CD4-positive, alpha-beta T cell (primary cell): Measurements from ENCODE around the gene EHF. TPM values are rescaled to one million over a fixed set of nuclear protein-coding genes. Genes with fewer than 3 reads are reported as not detected.

ENCODE experiments used
- ATAC-seq: fragments of 200-7000 bp; cut with Tn5 transposase; one replicate; pipeline ENCODE4 v1.10.0; 2022; ENCODE audit warnings: mild to moderate bottlenecking; ENCODE audit not compliant: poor library complexity
- CTCF ChIA-PET: fragments of 350-600 bp; sonication (Branson Sonifier 250); formaldehyde crosslinking; loops from one replicate; lab custom pipeline; 2021; ENCODE audit warnings: antibody characterized with exemption, inconsistent platforms; lab: Charles Lee
- POLR2A ChIA-PET: fragments of 350-600 bp; sonication (Branson Sonifier 250); formaldehyde crosslinking; loops from one replicate; lab custom pipeline; 2021; ENCODE audit warnings: antibody characterized with exemption, inconsistent platforms; lab: Charles Lee
- DNase-seq, 14 experiments: peaks; one replicate each; pipeline ENCODE4 v3.0.0-alpha.2; 2013 to 2020; ENCODE audit warnings: mixed read lengths in 2 of 14
- H3K27ac ChIP-seq, 2 donors: one replicate each; pipeline versions ENCODE4 v1.5.1 to v1.7.0; 2013; ENCODE audit warnings: low read length in 2 of 2, low read depth in 1 of 2, mild to moderate bottlenecking in 1 of 2
- H3K27me3 ChIP-seq, 2 experiments: 1 replicate in 1 of 2; 2 replicates in 1 of 2; pipeline versions ENCODE4 v1.6.1 to v1.7.0; 2013; ENCODE audit warnings: low read length in 2 of 2, control low read depth in 1 of 2, mild to moderate bottlenecking in 1 of 2, moderate library complexity in 1 of 2; ENCODE audit not compliant: insufficient read depth in 2 of 2, control insufficient read depth in 1 of 2
- H3K36me3 ChIP-seq: one replicate; pipeline ENCODE4 v1.6.1; 2013; ENCODE audit warnings: low read length, control low read depth; ENCODE audit not compliant: insufficient read depth
- H3K4me1 ChIP-seq: one replicate; pipeline ENCODE4 v1.6.1; 2013; ENCODE audit warnings: low read length, control low read depth; ENCODE audit not compliant: insufficient read depth
- H3K4me3 ChIP-seq: one replicate; pipeline ENCODE4 v1.5.1; 2013; ENCODE audit warnings: mild to moderate bottlenecking, low read length, moderate library complexity
- H3K9me3 ChIP-seq, 2 experiments: 1 replicate in 1 of 2; 2 replicates in 1 of 2; pipeline versions ENCODE4 v1.6.1 to v1.7.0; 2013; ENCODE audit warnings: low read length in 2 of 2, mild to moderate bottlenecking in 2 of 2, control low read depth in 1 of 2, moderate library complexity in 1 of 2; ENCODE audit not compliant: control insufficient read depth in 1 of 2, insufficient read depth in 1 of 2
- H3K27ac Mint-ChIP-seq: one replicate; pipeline ENCODE4 v1.8.0; 2020; ENCODE audit warnings: mixed read lengths
- H3K27me3 Mint-ChIP-seq: one replicate; pipeline ENCODE4 v1.8.0; 2021; ENCODE audit warnings: mixed read lengths
- H3K36me3 Mint-ChIP-seq: one replicate; pipeline ENCODE4 v1.8.0; 2021; ENCODE audit warnings: low read depth, mixed read lengths
- H3K4me1 Mint-ChIP-seq: one replicate; pipeline ENCODE4 v1.8.0; 2021; ENCODE audit warnings: low read depth, mixed read lengths
- H3K4me3 Mint-ChIP-seq: one replicate; pipeline ENCODE4 v1.8.0; 2020; ENCODE audit warnings: mild to moderate bottlenecking, mixed read lengths
- H3K9me3 Mint-ChIP-seq: one replicate; pipeline ENCODE4 v1.8.0; 2020; ENCODE audit warnings: mixed read lengths
- CTCF ChIP-seq: fragments of 200-600 bp; IDR thresholded peaks from one replicate; pipeline ENCODE4 v1.8.0; 2022; ENCODE audit warnings: antibody characterized with exemption, mild to moderate bottlenecking
- intact Hi-C, 2 experiments: fragments of 100-400 bp; cut with DNase I in 1 of 2; cut with micrococcal nuclease in 1 of 2; formaldehyde crosslinking; loops; one replicate each; pipeline versions ENCODE4 v1.15.1 to v1.9.0; 2023 to 2025; cut with DNase I, micrococcal nuclease
- total RNA-seq, 174 experiments: library from RNA in 2 of 174; stranded (reverse) in 2 of 174; gene quantifications; one replicate each; pipeline ENCODE4 v1.2.3 and lab custom pipeline; 2021 to 2026

Gene EHF
- total RNA-seq, 2 experiments from 2014 or later: not detected

- TF ChIP-seq CTCF: no peak
- Mint-ChIP-seq H3K27ac (no peak overlapping the region), H3K4me1 (peaks cover 17% of the 10 kb centered on the region), H3K27me3 (peaks cover 8% of the 10 kb centered on the region), H3K9me3 (no peaks in the 10 kb centered on the region), H3K4me3 (no peak overlapping the region), H3K36me3 (no peaks in the 10 kb centered on the region)
- H3K27ac ChIP-seq: no peak overlapping the region
- ATAC-seq (no peak), DNase-seq (no peak)
- H3K4me3 ChIP-seq: no peak overlapping the region
- no peaks in the 10 kb centered on the region for H3K27me3 ChIP-seq
- intact Hi-C loops: no loop called here
- H3K9me3 ChIP-seq: no peaks in the 10 kb centered on the region
- ChIA-PET CTCF (no interaction called here), POLR2A (no interaction called here)
- peaks cover 36% of the 10 kb centered on the region for H3K4me1 ChIP-seq
- no peaks in the 10 kb centered on the region for H3K36me3 ChIP-seq
Observed at GRCh38 chr11:34648036-34648435, 27.1 kb downstream of the EHF start.

GRCh38 chr11:34649597-34649996 is 28.7 kb downstream of the EHF start:
- Histone ChIP-seq H3K36me3 (no peaks in the 10 kb centered on the region), H3K4me1 (peaks cover 36% of the 10 kb centered on the region), H3K9me3 (no peaks in the 10 kb centered on the region), H3K27ac (no peak overlapping the region), H3K4me3 (no peak overlapping the region), H3K27me3 (peaks cover 0 to 7% of the 10 kb centered on the region in 2 experiments)
- peak overlapping the region; percentile 61 for H3K27ac Mint-ChIP-seq
- peaks cover 21% of the 10 kb centered on the region for H3K4me1 Mint-ChIP-seq
- no peaks in the 10 kb centered on the region for H3K9me3 Mint-ChIP-seq
- no peak for TF ChIP-seq CTCF
- no peaks in the 10 kb centered on the region for H3K36me3 Mint-ChIP-seq
- CTCF ChIA-PET: no interaction called here
- DNase-seq (no peak), ATAC-seq (no peak)
- H3K27me3 Mint-ChIP-seq: peaks cover 15% of the 10 kb centered on the region
- POLR2A ChIA-PET: no interaction called here
- intact Hi-C loops: no loop called here
- H3K4me3 Mint-ChIP-seq: no peak overlapping the region

- peak overlapping the region in 1 of 2 donors; percentile 7 for H3K27ac ChIP-seq
- H3K27me3 ChIP-seq: peaks cover 0 to 11% of the 10 kb centered on the region in 2 experiments
- Mint-ChIP-seq H3K4me1 (peaks cover 21% of the 10 kb centered on the region), H3K4me3 (peak overlapping the region; percentile 73), H3K27ac (peak overlapping the region; percentile 61), H3K9me3 (no peaks in the 10 kb centered on the region), H3K36me3 (no peaks in the 10 kb centered on the region), H3K27me3 (peaks cover 20% of the 10 kb centered on the region)
- no peaks in the 10 kb centered on the region for H3K9me3 ChIP-seq
- peak; percentile 33 to 92 (median 52) for DNase-seq
- TF ChIP-seq CTCF: no peak
- no peaks in the 10 kb centered on the region for H3K36me3 ChIP-seq
- ChIA-PET POLR2A (interaction anchor here (0.9 to 1.0 kb wide), 2 partner anchors 512 to 1639 kb away, joined by 3 read pairs; no protein-coding TSS in a partner anchor), CTCF (no interaction called here)
- intact Hi-C loops: no loop called here
- ATAC-seq: peak; percentile 93
- peak overlapping the region; percentile 11 for H3K4me3 ChIP-seq
- peaks cover 36% of the 10 kb centered on the region for H3K4me1 ChIP-seq
Observed at GRCh38 chr11:34650528-34650927, 29.6 kb downstream of the EHF start.
